ENCODE data around the gene TAP2. TPM values are rescaled to one million over a fixed set of nuclear protein-coding genes. Genes with fewer than 3 reads are reported as not detected.

Gene TAP2
- total RNA-seq, 1 experiment from 2014 or later: 59.9 TPM

- ChIA-PET CTCF (no interaction called here), POLR2A (no interaction called here), RAD21 (ENCODE audit: low non-redundant PET in 1 of 2, low total read pairs in 2 of 2, uncharacterized antibody in 2 of 2, unreplicated experiment in 2 of 2) (no interaction called here)
- intact Hi-C loops (cut with micrococcal nuclease): no loop called here
- H3K27ac ChIP-seq (ENCODE audit: low read depth, low read length): no peak overlapping the region
- H3K4me2 ChIP-seq (ENCODE audit: low read length): no peak overlapping the region
- TF ChIP-seq, protein P1, sequence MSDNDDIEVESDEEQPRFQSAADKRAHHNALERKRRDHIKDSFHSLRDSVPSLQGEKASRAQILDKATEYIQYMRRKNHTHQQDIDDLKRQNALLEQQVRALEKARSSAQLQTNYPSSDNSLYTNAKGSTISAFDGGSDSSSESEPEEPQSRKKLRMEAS (IDR thresholded peaks at IDR 0.05): no peak
- TF ChIP-seq SIN3A (IDR thresholded peaks at IDR 0.05; ENCODE audit: low read depth) (no peak), SP1 (IDR thresholded peaks at IDR 0.05; ENCODE audit: low read depth) (no peak), FOSL1 (IDR thresholded peaks at IDR 0.05; ENCODE audit: low read depth) (no peak), YY1 (IDR thresholded peaks at IDR 0.05; ENCODE audit: extremely low read depth, insufficient replicate concordance, low read depth, low read length) (no peak), POLR2A (IDR thresholded peaks at IDR 0.05; ENCODE audit: borderline replicate concordance, extremely low read depth, insufficient read depth, insufficient read length) (no peak), EGR1 (IDR thresholded peaks at IDR 0.05; ENCODE audit: low read depth) (no peak)
- ATAC-seq: no peak
- peaks cover 9% of the 10 kb centered on the region; the same call in 1 of the 2 replicates for H3K79me2 ChIP-seq (ENCODE audit: insufficient read depth, low read length)
- no peak for DNase-seq (ENCODE audit: low read depth, low spot score)
- no TSS peak for BruUV-seq (replicated peaks)
- no peak overlapping the region for H3K4me3 ChIP-seq (replicated peaks in 1 of 2; ENCODE audit: low read depth in 1 of 2, low read length in 2 of 2)
- no peaks in the 10 kb centered on the region for H4K20me1 ChIP-seq (ENCODE audit: insufficient read depth)
- H3K9me3 ChIP-seq (ENCODE audit: control insufficient read depth in 1 of 2, insufficient read depth in 1 of 2, low read depth in 1 of 2, low read length in 2 of 2): no peaks in the 10 kb centered on the region
- peaks cover 12 to 50% of the 10 kb centered on the region in 2 experiments; a peak in 2 of 4 replicates for H3K36me3 ChIP-seq (ENCODE audit: control insufficient read depth in 1 of 2, insufficient read depth in 2 of 2, low read length in 2 of 2)
- H3K9me2 ChIP-seq (ENCODE audit: insufficient read depth): no peaks in the 10 kb centered on the region
- H3K9ac ChIP-seq (ENCODE audit: low read length): no peak overlapping the region
- H2AFZ ChIP-seq (ENCODE audit: low read depth, low read length, poor library complexity, severe bottlenecking): no peak overlapping the region
- peaks cover 0 to 13% of the 10 kb centered on the region in 2 experiments; a peak in 2 of 4 replicates for H3K4me1 ChIP-seq (ENCODE audit: control insufficient read depth in 1 of 2, insufficient read depth in 2 of 2, low read length in 2 of 2)
- no peaks in the 10 kb centered on the region for H3K27me3 ChIP-seq (ENCODE audit: insufficient read depth, low read length)
These were observed 4.9 kb downstream of the TAP2 start for GRCh38 chr6:32833664-32834063.

DNA sequence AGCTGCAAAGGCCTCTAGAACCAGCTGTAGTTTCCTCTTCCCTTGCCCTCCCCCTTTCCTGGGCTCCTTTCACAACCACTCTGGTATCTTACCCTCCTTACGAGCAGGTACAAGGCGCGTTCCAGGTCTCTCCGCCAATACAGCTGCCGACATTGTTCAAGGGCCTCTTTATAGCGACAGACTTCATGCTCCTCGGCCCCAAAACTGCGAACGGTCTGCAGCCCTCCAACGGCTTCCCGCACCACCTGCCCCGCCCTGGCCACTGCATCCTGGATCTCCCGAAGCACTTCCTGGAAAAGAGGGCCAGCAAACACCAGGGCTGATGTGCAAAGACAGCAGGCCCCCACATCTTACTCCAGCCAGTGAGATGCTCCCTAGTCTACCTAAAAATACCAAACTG lies 6.0 kb downstream of the TAP2 start:
- Histone ChIP-seq H3K9me3 (ENCODE audit: control insufficient read depth in 1 of 2, insufficient read depth in 1 of 2, low read depth in 1 of 2, low read length in 2 of 2) (no peaks in the 10 kb centered on the region), H3K27me3 (ENCODE audit: insufficient read depth, low read length) (no peaks in the 10 kb centered on the region), H3K9ac (ENCODE audit: low read length) (no peak overlapping the region), H3K9me2 (ENCODE audit: insufficient read depth) (no peaks in the 10 kb centered on the region), H2AFZ (ENCODE audit: low read depth, low read length, poor library complexity, severe bottlenecking) (no peak overlapping the region), H3K36me3 (ENCODE audit: control insufficient read depth in 1 of 2, insufficient read depth in 2 of 2, low read length in 2 of 2) (peaks cover 12 to 50% of the 10 kb centered on the region in 2 experiments; a peak in 2 of 4 replicates), H3K4me1 (ENCODE audit: control insufficient read depth in 1 of 2, insufficient read depth in 2 of 2, low read length in 2 of 2) (peaks cover 0 to 8% of the 10 kb centered on the region in 2 experiments; a peak in 2 of 4 replicates), H3K79me2 (ENCODE audit: insufficient read depth, low read length) (peaks cover 5% of the 10 kb centered on the region; the same call in 1 of the 2 replicates), H3K4me3 (replicated peaks in 1 of 2; ENCODE audit: low read depth in 1 of 2, low read length in 2 of 2) (no peak overlapping the region), H3K4me2 (ENCODE audit: low read length) (no peak overlapping the region), H3K27ac (ENCODE audit: low read depth, low read length) (no peak overlapping the region), H4K20me1 (ENCODE audit: insufficient read depth) (no peaks in the 10 kb centered on the region)
- CTCF ChIA-PET: no interaction called here
- no peak for ATAC-seq
- POLR2A ChIA-PET: no interaction called here
- RAD21 ChIA-PET (ENCODE audit: low non-redundant PET in 1 of 2, low total read pairs in 2 of 2, uncharacterized antibody in 2 of 2, unreplicated experiment in 2 of 2): no interaction called here
- no peak for DNase-seq (ENCODE audit: low read depth, low spot score)
- no TSS peak for BruUV-seq (replicated peaks)
- TF ChIP-seq, protein P2, sequence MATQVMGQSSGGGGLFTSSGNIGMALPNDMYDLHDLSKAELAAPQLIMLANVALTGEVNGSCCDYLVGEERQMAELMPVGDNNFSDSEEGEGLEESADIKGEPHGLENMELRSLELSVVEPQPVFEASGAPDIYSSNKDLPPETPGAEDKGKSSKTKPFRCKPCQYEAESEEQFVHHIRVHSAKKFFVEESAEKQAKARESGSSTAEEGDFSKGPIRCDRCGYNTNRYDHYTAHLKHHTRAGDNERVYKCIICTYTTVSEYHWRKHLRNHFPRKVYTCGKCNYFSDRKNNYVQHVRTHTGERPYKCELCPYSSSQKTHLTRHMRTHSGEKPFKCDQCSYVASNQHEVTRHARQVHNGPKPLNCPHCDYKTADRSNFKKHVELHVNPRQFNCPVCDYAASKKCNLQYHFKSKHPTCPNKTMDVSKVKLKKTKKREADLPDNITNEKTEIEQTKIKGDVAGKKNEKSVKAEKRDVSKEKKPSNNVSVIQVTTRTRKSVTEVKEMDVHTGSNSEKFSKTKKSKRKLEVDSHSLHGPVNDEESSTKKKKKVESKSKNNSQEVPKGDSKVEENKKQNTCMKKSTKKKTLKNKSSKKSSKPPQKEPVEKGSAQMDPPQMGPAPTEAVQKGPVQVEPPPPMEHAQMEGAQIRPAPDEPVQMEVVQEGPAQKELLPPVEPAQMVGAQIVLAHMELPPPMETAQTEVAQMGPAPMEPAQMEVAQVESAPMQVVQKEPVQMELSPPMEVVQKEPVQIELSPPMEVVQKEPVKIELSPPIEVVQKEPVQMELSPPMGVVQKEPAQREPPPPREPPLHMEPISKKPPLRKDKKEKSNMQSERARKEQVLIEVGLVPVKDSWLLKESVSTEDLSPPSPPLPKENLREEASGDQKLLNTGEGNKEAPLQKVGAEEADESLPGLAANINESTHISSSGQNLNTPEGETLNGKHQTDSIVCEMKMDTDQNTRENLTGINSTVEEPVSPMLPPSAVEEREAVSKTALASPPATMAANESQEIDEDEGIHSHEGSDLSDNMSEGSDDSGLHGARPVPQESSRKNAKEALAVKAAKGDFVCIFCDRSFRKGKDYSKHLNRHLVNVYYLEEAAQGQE (IDR thresholded peaks at IDR 0.05; ENCODE audit: low read depth): no peak
- TF ChIP-seq RAD21 (IDR thresholded peaks at IDR 0.05; ENCODE audit: low read depth) (no peak), EZH2 (IDR thresholded peaks at IDR 0.05) (no peak), POLR2AphosphoS5 (IDR thresholded peaks at IDR 0.05; ENCODE audit: low read depth, low read length) (no peak), EGR1 (IDR thresholded peaks at IDR 0.05; ENCODE audit: low read depth) (no peak), JUND (IDR thresholded peaks at IDR 0.05) (no peak), ELF1 (IDR thresholded peaks at IDR 0.05; ENCODE audit: borderline replicate concordance, low read depth) (no peak), EZH2phosphoT487 (IDR thresholded peaks at IDR 0.05; ENCODE audit: borderline replicate concordance) (no peak), SRF (IDR thresholded peaks at IDR 0.05; ENCODE audit: low read depth) (no peak), ZFX (IDR thresholded peaks at IDR 0.05) (no peak)
- TF ChIP-seq, protein P3, sequence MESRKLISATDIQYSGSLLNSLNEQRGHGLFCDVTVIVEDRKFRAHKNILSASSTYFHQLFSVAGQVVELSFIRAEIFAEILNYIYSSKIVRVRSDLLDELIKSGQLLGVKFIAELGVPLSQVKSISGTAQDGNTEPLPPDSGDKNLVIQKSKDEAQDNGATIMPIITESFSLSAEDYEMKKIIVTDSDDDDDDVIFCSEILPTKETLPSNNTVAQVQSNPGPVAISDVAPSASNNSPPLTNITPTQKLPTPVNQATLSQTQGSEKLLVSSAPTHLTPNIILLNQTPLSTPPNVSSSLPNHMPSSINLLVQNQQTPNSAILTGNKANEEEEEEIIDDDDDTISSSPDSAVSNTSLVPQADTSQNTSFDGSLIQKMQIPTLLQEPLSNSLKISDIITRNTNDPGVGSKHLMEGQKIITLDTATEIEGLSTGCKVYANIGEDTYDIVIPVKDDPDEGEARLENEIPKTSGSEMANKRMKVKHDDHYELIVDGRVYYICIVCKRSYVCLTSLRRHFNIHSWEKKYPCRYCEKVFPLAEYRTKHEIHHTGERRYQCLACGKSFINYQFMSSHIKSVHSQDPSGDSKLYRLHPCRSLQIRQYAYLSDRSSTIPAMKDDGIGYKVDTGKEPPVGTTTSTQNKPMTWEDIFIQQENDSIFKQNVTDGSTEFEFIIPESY (IDR thresholded peaks at IDR 0.05; ENCODE audit: extremely low read depth, insufficient replicate concordance, low read length): no peak
- intact Hi-C loops (cut with micrococcal nuclease): no loop called here

All from HCT116 (cell line).